ENCODE measurements around the gene TSPAN19. TPM values are rescaled to one million over a fixed set of nuclear protein-coding genes. Genes with fewer than 3 reads are reported as not detected.
"Not testable (repeated sequence)": the region's sequence is repeated elsewhere in the genome, so short reads cannot be mapped to it uniquely, and the experiment has no call there.

Gene TSPAN19
- not detected for total RNA-seq

DNA sequence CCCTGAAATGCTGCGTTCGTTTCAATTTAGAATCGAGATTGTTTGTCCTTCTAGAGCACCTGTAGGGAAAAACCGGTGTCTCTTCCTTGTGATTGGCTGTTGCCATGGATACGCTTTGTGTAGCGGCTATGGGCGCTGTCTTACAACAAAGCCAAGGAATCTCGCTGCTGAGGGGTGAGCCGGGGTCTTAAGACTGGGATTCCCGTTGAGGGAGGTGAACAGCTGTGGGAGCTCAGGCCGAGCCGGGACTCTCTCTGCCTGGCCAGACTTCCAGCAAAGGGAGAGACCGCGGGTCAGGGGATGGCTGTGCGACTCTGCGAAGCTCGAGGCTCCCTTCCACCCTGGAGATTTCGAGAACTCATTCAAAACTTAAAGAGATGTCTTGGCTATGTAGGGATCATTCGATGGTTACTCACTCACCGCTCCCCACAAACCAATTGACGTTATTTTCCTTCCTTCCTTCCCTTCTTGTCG, at the start of gene TSPAN19, which contains the start of gene LRRIQ1:
Gene TSPAN19 (minus strand): TSS at position 44 of the 474 bp plus-strand sequence. CDS start 6,331 bp downstream, outside the sequence.
Gene LRRIQ1 (plus strand): TSS at position 118 of the 474 bp plus-strand sequence. CDS start 1,826 bp downstream, outside the sequence.
- peak; percentile 95 for DNase-seq

DNA sequence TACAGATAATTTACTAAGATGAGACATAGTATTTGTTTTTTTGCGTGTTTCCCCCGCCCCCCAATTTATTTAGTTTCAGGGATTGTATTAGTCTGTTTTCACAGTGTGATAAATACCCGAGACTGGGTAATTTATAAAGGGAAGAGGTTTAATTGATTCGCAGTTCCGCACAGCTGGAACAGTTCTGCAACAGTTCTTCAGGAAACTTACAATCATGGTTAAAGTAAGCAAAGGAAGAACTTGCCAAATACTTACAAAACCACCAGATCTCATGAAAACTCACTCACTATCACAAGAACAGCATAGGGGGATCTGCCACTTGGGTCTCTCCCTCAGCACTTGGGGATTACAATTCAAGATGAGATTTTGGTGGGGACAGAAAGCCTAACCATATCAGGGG, 49.0 kb upstream of the TSPAN19 start:
- DNase-seq, result no peak

DNA sequence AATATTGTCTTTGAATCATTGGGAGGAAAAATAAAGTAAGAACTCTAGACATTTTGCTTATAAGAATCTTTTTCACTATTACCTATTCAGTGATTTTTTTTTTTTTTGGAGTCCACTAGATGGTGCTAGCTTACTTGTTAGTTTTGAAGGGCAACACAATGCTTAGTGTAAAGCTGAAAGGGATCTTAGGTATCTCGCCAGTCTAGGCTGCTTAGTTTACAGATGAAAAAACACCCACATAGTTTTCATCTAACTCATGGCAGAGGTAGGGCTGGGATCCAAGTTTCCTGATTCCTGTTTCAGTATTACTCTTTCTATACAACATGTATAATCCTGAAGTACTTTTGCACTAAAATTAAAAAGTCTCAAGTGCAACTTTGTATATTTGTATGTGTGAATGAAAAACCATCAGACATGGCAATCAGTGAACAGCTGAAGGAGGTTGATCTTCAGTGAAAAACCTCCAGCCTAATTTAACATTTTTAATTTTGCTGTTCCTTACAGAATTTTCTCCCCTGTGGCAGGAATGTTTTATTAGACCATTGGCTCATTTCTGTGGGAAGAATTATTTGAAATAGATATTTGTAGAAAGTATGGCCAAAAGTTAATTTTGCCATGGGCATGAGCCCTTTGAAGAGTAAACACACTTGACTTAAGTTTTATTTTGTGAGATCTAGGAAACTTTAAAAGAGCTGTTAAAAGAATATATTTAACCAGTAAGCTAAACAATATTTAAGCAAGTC, 40.8 kb upstream of the TSPAN19 start:
- DNase-seq, result peak; percentile 65

DNA sequence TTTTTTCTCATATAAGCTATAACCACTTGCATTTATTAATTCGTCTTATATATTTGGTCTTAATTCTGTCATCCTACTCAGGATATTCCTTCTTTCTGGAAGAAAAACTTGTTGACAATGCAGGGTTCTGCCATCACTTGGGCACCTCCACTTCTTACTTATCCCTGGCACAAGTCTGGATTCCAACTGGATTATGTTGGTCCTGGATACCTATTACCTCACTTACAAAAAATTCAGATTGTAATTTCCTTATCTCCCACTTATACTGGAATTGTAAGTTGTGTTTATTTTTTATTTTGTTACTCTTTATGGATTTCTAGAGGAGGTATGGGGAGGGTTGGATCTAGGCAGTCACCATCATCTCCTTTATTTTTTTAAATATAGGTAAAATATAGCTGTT, 36.7 kb upstream of the TSPAN19 start:
- DNase-seq, result no peak

DNA sequence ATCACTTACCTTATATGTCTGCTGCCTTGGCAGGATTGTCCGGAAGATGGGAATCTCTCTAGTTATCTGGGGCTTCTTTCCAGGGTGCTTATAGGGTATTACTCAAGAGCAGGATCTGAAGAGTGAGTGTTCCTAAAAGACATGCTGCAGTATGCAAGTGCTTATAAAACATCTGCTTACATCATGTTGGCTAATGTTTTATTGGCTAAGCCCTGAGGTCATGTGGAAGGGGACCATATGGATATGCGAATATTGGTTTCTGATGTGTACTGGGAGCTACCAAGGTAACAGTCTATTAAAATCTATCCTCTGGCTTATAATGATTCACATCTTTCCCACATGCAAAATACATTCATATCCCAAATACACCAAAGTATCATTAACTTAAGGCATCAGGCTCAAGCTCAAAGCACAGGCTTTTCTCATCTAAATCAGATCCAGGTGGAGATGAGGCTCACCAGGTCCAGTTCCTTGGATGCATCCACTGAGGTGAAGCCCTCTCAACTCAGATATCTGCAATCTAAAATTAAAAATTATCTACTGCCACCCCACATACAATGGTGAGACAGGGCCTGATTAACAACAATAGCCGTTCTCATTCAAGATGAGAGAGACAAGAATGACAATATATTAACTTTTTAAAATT, 29.9 kb upstream of the TSPAN19 start:
- no peak for DNase-seq

DNA sequence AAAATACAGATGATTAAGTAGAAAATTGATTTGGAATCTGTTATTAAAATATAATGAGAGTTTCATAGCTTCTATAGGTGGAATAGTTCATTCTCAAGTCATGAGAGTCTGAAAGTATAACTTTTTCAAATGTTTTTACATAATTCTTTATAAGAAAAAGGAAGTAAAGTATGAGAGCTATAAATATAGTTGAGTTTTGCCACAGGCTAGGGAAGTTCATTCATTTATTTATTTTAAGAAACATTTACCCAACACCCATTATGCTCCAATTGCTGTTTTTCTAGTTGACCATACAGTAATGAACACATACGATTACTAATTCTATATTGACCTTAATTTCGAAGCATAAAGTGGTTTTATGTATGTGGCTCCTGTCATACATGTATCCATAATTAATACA, 24.8 kb upstream of the TSPAN19 start:
- DNase-seq, result no peak

DNA sequence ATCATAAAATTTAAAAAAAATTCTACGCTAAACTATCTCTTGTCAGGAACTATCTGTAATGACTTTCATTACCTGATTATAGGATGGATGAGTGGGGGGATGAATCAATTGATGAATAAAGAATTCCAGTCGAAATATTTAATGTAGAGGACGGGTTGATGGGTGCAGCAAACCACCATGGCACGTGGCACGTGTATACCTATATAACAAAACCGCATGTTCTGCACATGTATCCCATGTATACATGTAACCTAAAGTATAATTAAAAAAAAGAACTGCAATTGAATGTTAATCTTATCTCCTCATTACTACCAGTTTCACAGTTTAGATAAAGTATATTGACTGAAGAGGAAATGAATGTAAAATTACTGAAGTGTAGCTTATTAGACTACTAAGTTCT, 23.5 kb upstream of the TSPAN19 start:
- no peak for DNase-seq

DNA sequence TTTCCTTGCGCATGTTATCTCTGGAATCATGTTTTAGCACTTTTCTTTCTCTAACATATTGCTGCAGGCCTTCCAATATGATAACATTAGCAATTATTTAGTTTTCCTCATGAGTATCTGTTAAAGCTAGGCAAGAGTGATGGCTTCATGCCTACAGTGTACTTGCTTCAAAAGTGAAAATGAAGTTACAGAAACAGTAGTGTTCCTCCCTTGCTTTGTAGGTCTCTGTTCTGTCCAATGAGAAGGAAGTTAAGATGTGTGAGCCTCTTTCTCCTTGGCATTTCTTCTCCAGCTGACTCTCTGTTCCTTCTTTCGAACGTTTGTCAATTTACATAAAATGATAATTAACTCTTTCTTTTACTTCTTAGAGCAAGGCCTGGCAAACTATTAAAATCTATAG, 22.3 kb upstream of the TSPAN19 start:
- DNase-seq, result no peak

DNA sequence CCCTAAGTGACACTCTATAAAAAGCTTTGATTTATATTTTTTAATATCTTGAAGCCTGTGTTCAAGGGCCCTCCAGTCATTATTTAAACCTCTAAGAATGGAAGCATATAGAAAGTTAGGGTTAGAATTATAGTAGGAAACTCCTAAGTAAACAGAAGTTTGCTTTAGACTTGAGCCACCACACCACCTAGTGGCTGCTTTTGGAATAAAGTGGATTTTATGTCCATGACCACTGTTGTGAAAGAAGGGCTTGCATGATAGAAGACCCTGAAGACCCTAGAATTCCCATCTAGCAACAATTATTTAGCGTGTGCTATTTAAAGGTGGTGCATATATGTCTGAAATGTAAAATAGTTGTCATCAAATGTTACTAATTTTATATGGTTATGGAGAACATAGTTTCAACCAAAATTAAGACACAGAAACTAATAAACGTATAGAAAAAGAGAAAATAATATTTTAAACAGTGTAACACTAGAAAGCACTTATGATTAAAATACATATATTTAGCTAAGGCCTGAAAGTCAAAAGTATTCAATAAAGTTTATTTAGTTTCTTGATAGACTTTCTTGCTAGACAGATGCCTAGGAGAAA, 21.4 kb upstream of the TSPAN19 start:
- DNase-seq, result peak; percentile 71

DNA sequence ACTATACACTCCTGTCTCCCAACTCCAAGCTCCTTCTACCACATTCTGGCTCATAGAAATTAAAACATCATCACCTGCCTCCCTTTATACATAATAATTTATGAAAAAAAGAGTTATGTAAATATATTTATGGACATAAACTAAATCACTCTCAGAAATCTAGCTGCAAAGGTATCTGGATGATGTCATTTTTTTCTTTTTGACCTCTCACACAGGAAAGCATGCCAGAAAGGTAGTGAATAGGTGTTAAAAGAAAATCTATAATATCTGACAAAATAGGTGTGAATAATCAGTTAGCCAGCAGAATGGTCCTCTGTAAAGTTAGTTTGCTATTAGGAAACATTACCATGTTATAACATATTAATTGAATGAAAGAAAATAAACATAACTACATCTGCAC, 7.8 kb upstream of the TSPAN19 start:
- no peak for DNase-seq

DNA sequence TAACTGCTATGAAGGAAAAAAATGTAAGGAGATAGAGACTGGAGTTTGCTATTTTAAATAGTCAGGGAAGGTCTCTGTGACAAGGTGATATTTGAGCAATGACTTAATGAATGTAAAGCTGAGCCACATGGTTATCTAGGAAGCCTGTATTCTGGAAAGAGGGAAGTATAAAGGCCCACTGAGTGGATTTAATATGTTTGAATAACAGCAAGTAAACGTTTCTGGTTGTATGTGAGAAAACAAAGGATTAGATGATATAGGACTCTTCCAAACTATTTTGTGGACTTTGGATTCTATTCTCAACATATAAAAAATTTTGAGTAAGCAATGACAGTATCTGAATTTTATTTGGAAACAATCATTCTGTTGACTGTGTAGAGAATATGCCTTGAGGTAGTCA, 5.3 kb upstream of the TSPAN19 start:
- DNase-seq, result no peak

DNA sequence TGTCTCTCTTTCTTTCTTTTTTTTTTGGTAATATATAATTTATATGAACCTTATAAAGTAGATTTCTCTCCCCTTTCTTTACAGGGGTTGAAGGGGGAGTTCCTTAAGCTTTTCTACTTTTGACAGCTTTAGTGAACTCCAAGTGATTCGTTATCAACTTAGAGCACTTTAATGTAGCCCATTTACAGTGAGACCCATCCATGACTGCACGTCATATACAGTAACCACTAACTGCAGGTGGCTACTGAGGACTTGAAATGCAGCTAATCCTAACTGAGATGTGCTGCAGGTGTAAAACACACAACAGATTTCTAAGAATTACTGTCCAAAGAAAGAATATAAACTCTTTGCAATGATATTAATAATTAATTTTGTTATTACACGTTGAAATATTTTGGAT, 656 bp upstream of the TSPAN19 start:
- DNase-seq, result peak; percentile 15

DNA sequence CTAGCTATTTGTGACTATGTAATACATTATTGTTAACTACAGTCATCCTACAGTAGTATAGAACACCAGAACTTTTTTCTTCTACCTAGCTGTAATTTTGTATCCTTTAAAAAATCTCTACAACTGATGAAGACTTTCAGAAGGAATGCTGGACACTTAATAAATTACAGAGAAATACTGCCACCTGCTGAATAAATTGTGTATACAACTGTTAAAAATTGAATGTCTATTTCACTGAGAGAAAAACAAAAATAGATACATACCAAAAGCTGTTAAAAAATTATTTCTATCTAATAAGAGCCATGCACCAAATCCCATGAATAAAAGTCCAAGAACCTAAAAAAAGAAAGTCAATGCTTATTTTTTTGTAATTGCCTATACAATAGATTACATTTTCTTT, 6.6 kb downstream of the TSPAN19 start:
- DNase-seq, result peak; percentile 57

DNA sequence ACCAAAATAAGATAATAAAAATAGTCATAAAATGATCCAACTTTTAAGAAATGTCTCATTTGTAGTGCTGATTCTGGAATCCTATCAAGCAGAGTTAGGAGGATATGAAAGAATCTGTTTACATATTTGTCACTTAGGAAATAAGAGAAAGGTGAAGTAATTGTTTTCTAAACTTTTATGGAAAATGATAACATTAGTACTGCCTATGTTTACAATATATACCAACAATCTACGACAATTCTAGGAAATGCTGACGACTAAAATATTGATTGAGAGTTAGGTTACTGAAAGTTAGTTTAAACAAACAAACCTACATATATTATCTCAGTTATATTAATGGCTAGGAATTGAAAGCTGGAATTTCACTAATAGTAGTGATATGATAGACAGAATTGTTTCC, 18.0 kb downstream of the TSPAN19 start:
- no peak for DNase-seq

DNA sequence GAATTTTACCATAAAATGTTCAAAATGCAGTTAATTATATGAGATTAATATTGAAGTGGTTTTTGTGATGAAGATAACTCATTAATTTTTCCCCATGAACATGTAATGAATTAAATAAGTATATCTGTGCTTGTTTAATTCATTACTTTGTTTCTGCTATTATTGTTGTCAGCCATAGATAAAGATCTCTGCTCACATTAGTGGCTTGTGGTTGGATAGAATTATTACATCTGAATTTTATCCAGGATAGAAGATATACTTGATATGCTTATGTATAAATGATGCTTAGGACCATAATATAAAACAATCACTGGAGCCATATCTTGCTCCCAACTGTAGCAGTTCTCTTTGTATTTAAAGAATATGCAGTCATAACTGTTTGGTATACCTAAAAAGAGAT, 18.5 kb downstream of the TSPAN19 start:
- DNase-seq, result no peak

DNA sequence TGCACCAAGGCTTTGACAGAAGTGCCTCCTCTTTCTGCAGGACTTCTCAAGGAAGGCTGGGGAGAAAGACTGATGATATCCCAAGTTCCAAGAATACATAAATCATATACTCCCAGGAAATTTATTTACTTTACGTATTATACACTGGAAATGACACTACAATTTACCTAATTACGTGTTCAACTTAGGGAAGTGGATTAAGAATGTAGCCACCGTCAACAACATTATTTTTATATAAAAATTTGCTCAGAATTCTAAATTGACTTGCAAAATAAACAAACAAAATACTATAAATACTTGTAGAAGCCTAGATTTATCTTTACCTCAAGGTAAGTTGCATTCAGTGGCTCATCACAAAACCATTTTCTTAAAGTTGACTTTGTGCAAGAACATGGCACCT, 18.9 kb downstream of the TSPAN19 start:
- DNase-seq, result no peak

DNA sequence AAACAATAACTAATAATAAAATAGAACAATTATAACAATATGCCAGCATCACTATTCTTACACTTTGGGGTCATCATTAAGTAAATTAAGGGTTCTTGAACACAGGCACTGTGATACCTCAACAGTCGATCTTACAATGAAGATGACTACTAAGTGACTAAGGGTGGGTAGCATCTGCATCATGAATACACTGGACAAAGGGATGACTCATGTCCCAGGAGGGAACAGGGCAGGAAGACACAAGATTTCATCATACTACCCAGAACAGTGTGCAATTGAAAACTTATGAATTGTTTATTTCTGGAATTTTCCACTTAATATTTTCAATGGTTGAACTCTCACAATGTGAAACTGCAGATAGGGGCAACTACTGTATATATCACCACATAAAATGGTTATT, 19.7 kb downstream of the TSPAN19 start:
- DNase-seq, result no peak

DNA sequence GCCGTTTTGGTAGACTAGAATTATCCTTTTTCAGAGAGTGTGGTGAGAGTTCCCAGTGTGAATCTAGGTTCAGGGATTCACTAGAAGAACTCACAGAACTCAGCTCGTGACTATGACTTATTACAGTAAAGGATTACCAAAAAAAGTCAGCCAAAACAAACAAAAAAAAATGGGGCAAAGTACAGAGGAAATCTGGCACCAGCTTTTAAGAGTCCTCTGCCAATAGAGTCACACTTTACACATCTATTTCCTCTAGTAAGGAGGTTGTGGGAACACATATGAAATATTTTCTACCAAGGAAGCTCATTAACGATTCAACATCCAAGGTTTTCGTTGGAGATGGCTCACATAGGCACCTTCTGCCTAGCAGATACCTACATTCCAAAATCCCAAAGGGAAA, 28.2 kb downstream of the TSPAN19 start:
- no peak for DNase-seq

DNA sequence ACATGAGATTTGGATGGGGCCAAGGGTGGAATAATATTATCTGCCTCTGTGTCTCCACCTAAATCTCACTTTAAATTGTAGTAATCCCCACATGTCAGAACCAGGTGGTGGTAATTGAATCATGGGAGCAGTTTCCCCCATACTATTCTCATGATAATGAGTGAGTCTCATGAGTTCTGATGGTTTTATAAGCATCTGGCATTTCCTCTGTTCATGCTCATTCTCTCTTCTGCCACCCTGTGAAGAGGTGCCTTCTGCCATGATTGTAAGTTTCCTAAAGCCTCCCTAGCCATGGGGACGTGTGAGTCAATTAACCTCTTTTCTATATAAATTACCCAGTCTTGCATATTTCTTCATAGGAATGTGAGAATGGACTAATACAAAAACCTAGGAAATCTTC, 29.9 kb downstream of the TSPAN19 start:
- no peak for DNase-seq

DNA sequence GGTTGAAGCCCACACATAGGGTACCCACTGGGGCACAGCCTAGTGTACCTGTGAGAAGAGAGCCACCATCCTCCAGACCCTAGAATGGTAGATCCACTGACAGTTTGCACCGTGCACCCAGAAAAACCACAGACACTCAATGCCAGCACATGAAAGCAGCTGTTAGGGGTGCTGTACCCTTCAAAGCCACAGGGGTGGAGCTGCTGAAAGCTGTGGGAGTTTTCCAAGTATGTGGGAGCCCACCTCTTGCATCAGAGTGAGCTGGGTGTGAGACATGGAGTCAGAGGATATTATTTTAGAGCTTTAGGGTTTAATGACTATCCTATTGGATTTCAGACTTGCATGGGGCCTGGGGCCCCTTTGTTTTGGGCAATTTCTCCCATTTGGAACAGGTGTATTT, 30.5 kb downstream of the TSPAN19 start:
- DNase-seq, result no peak

DNA sequence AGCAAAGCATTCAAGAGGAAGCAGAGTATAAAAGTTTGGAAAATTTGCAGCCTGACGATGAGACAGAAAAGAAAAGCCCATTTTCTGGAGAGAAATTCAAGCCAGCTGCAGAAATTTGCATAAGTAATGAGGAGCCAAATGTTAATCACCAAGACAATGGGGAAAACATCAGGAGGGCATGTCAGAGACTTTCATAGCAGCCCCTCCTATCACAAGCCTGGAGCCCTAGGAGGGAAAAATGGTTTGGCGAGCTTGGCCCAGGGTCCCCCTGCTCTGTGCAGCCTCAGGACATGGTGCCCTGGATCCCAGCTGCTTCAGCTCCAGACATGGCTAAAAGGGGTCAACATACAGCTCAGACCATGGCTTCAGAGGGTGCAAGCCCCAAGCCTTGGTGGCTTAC, 31.0 kb downstream of the TSPAN19 start:
- not testable (repeated sequence) for DNase-seq

DNA sequence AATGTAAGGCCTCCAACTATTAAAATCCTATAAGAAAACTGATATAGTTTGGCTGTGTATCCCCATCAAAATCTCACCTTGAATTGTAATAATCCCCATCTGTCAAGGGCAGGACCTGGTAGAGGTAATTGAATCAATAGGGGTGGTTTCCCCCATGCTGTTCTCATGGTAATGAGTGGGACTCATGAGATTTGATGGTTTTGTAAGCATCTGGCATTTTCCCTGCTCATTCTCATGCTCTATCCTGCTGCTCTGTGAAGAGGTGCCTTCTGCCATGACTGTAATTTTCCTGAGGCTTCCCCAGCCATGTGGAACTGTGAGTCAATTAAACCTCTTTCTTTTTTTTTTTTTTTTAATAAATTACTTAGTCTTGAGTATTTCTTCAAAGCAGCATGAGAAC, 31.9 kb downstream of the TSPAN19 start:
- DNase-seq, result no peak

DNA sequence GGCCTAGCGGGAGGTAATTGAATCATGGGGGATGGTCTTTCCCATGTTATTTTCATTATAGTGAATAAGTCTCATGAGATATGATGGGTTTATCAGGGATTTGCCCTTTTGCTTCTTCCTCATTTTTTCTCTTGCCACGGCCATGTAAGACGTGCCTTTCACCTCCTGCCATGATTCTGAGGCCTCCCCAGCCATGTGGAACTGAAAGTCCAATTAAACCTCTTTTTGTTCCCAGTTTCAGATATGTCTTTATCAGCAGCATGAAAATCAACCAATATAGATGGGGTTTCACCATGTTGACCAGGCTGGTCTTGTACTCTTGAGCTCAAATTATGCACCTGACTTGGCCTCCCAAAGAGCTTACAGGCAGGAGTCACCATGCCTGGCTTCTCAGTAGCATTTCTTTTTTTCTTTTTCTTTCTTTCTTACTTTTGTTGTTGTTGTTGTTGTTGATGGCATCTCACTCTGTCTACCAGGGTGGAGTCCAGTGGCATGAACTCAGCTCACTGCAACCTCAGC, 33.2 kb downstream of the TSPAN19 start:
- DNase-seq, result no peak

Measured in tongue (tissue), 2 donors.